ENCODE data around the gene ODAD2.

Gene ODAD2

DNA sequence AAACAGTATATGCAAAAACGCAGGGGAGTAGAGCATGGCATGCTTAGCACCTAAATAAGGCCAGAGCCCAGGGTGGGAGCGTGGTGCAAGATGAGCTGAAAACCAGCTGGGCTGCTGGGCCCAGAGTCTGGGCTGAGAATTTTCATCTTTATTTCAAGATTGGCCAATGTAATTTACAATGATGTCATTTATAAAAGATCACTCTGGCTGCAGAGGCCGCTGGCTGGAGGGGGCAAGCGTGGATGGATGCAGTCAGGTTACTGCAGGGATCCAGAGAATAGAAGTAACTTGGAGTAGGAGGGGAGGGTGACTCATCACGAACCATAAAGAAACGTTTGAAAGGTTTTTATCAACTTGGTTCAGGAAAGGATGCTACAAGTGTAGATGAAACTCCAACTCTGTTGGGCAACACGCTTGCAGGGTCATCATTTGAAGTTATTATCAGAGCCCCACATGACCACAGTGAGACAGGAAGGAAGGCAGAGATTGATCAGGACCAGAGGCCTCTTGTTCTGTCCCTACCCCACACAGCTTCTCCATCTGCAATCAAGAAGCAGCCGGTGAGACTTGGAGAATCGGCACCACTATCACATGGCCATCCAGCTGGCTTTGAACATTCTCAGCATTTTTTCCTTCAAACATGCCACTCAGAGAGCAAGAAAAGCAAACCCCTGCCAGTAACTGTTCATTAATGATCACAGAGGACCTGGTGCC, 49.2 kb downstream of the ODAD2 start:
- TF ChIP-seq, protein P1, sequence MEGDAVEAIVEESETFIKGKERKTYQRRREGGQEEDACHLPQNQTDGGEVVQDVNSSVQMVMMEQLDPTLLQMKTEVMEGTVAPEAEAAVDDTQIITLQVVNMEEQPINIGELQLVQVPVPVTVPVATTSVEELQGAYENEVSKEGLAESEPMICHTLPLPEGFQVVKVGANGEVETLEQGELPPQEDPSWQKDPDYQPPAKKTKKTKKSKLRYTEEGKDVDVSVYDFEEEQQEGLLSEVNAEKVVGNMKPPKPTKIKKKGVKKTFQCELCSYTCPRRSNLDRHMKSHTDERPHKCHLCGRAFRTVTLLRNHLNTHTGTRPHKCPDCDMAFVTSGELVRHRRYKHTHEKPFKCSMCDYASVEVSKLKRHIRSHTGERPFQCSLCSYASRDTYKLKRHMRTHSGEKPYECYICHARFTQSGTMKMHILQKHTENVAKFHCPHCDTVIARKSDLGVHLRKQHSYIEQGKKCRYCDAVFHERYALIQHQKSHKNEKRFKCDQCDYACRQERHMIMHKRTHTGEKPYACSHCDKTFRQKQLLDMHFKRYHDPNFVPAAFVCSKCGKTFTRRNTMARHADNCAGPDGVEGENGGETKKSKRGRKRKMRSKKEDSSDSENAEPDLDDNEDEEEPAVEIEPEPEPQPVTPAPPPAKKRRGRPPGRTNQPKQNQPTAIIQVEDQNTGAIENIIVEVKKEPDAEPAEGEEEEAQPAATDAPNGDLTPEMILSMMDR (conservative IDR thresholded peaks at IDR 0.05): no peak

DNA sequence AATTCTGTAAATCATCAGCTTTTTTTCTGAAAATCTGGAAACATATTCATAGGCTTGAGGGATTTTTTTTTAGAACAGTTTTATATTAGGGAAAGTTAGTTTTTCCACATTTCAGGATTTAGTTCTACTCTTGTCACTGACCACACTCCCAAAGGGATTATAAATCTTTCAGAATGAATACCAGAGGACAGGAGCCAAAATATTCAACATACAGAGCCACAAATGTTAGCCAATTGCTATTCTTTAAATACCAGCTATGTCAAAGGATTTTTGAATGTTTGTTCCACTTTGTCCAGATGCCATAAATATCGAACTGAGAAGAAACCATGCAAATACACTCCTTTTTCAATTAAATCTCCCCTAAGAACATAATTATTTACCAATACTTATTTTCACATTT, 50.7 kb downstream of the ODAD2 start:
- TF ChIP-seq, protein P1 (conservative IDR thresholded peaks at IDR 0.05): no peak
- H3K27ac ChIP-seq: no peak overlapping the region

More for the DNA sequence above, 49.2 kb downstream of the ODAD2 start:
- H3K27ac ChIP-seq: no peak overlapping the region

DNA sequence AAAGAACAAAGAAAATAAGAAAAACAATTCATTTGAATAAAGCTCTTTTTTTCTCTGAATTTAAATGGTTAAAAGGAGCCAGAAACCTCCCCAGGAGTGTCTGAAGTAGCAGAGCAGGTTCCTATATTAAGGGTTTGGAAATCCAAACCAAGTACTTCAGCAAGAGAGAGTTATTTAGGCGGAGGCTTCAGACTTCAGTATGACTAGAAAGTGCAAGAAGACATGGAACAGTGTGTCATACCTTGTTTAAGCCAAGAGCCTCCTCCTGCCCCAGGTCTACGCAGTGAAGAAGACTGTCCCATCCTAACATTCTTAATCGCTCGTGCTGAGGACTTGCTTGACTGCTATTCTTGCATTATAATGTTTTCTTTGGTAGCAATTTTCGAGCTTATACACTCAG, 51.3 kb downstream of the ODAD2 start:
- TF ChIP-seq, protein P1 (conservative IDR thresholded peaks at IDR 0.05): no peak
- no peak overlapping the region for H3K27ac ChIP-seq

DNA sequence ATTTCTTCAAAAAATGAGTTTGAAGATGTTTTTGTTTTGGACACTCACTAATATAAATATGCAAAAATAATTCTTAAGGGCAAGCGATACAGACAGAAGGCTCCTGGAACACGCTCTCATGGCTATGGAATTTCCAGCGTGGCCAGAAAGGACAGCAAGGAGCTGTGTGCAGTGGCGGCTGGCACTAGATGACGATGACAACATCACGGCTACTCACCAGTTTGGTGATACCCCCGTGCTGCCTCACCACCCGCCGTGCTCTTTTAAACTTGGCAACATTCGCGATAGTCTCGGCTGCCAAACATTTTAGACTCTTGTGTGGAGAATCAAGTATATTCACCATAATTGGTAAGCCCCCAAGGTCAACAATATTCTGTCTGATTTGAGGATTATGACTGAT, 54.9 kb downstream of the ODAD2 start:
- no peak overlapping the region for H3K27ac ChIP-seq
- TF ChIP-seq, protein P1 (conservative IDR thresholded peaks at IDR 0.05): no peak

DNA sequence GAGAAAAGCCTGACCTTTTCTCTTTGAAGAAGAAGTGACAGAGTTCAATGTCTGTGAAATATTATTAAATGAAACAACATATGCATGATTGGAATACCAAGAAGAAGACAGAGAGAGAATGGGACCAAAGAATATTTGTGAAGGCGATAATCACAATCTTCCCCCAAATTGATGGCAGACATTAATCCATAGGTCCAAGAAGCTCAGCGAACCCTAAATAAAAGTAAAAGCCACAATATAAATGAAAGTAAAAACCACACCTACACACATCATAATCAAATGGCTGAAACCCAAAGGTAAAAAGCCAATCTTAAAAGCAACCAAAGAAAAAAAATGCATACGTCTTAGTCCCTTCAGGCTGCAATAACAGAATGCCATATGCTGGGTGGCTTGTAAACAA, 84.0 kb downstream of the ODAD2 start:
- TF ChIP-seq, protein P1 (conservative IDR thresholded peaks at IDR 0.05): no peak
- H3K27ac ChIP-seq: no peak overlapping the region

DNA sequence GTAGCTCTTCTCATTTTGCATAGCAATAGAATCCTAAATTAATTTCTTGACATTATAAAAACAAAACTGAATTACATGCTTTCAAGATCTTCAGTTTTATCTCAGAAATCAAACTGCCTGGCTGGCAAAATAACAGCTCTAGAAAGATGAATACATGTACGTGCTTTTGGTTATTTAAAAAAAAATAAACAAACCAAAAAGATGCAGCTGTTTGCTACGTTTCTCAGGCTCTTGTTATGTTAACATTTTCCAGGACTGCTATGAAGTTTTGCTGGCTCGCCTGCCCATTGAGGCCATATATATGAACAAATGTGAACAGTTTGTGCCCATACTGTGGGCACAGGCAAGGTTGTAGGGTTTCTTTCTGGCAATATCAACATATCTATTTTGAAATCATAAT, 86.6 kb downstream of the ODAD2 start:
- H3K27ac ChIP-seq: no peak overlapping the region
- TF ChIP-seq, protein P1 (conservative IDR thresholded peaks at IDR 0.05): no peak

DNA sequence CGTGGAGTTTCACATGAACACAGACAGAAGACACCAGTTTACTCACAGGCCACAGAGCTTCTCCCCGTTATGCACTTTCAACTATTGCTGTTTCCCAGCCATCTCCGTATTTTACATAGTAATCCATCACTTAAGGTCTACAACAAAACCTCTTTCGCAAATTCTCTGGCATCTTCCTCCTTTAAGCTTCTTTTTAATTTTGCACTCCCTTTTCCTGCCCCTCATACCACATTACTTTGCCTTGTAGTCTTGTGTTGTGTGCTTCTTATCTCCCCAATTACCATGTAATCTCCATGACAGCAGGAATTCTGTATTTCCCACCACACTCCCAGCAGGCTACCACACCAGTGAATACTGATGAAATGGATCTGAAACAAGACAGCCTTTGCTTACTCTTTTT, 87.3 kb downstream of the ODAD2 start:
- no peak overlapping the region for H3K27ac ChIP-seq
- TF ChIP-seq, protein P1 (conservative IDR thresholded peaks at IDR 0.05): no peak

Data from VCaP (cell line).